Neural progenitor cell (in vitro differentiated cells): Measurements from ENCODE around the gene TOR4A. TPM values are rescaled to one million over a fixed set of nuclear protein-coding genes. Genes with fewer than 3 reads are reported as not detected.
A peak's percentile ranks its signal among the peaks of the same experiment; 100 is the strongest.

ENCODE experiments used
- DNase-seq: peaks from one replicate; pipeline ENCODE4 v3.0.0-alpha.2; 2016; ENCODE audit warnings: low spot score
- H2AFZ ChIP-seq: fragments of 200-600 bp; sonication (generic); replicated peaks from 2 replicates; pipeline ENCODE4 v1.6.1; 2016; ENCODE audit warnings: antibody characterized with exemption
- H3F3A ChIP-seq: fragments of 200-600 bp; sonication (generic); 2 replicates; pipeline ENCODE4 v1.6.1; 2016; ENCODE audit warnings: antibody characterized with exemption, low read depth
- H3K27ac ChIP-seq: fragments of 200-600 bp; sonication (generic); 2 replicates; pipeline ENCODE4 v1.5.1; 2016; ENCODE audit warnings: mild to moderate bottlenecking
- H3K27me3 ChIP-seq: fragments of 200-600 bp; sonication (generic); 2 replicates; pipeline ENCODE4 v1.6.1; 2016; ENCODE audit warnings: mild to moderate bottlenecking, moderate library complexity
- H3K36me3 ChIP-seq: fragments of 200-600 bp; sonication (generic); 2 replicates; pipeline ENCODE4 v1.5.1; 2016
- H3K4me1 ChIP-seq: fragments of 200-600 bp; sonication (generic); 2 replicates; pipeline ENCODE4 v1.6.1; 2016; ENCODE audit warnings: mixed run types
- H3K4me2 ChIP-seq: fragments of 200-600 bp; sonication (generic); 2 replicates; pipeline ENCODE4 v1.6.1; 2016
- H3K4me3 ChIP-seq: fragments of 200-600 bp; sonication (generic); 2 replicates; pipeline ENCODE4 v1.5.1; 2016
- H3K79me2 ChIP-seq: fragments of 200-600 bp; sonication (generic); 2 replicates; pipeline ENCODE4 v1.6.1; 2016; ENCODE audit warnings: low read depth
- H3K9ac ChIP-seq: fragments of 200-600 bp; sonication (generic); 2 replicates; pipeline ENCODE4 v1.6.1; 2016
- H3K9me3 ChIP-seq: fragments of 200-600 bp; sonication (generic); 2 replicates; pipeline ENCODE4 v1.5.1; 2016; ENCODE audit warnings: low read depth
- H4K20me1 ChIP-seq: fragments of 200-600 bp; sonication (generic); 2 replicates; pipeline ENCODE4 v1.6.1; 2016; ENCODE audit warnings: low read depth
- H3K27ac Mint-ChIP-seq: 3 replicates; pipeline ENCODE4 v1.8.0; 2021; ENCODE audit warnings: mixed read lengths
- H3K27me3 Mint-ChIP-seq: 2 replicates; pipeline ENCODE4 v1.8.0; 2022; ENCODE audit warnings: low read depth, mild to moderate bottlenecking, inconsistent platforms, moderate library complexity, mixed read lengths; ENCODE audit not compliant: insufficient read depth
- H3K36me3 Mint-ChIP-seq: 3 replicates; pipeline ENCODE4 v1.8.0; 2021; ENCODE audit warnings: mixed read lengths
- H3K4me1 Mint-ChIP-seq: 3 replicates; pipeline ENCODE4 v1.8.0; 2021; ENCODE audit warnings: mixed read lengths
- H3K4me3 Mint-ChIP-seq: 3 replicates; pipeline ENCODE4 v1.8.0; 2021; ENCODE audit warnings: mild to moderate bottlenecking, moderate library complexity, mixed read lengths
- H3K9me3 Mint-ChIP-seq: 3 replicates; pipeline ENCODE4 v1.8.0; 2020; ENCODE audit warnings: mixed read lengths
- EZH2 ChIP-seq: fragments of 200-600 bp; sonication (generic); IDR thresholded peaks from 2 replicates; pipeline ENCODE4 v1.6.1; 2017; ENCODE audit warnings: antibody characterized with exemption, mild to moderate bottlenecking, moderate library complexity
- EZH2phosphoT487 ChIP-seq: fragments of 200-600 bp; sonication (generic); IDR thresholded peaks from 2 replicates; pipeline ENCODE4 v1.6.1; 2017; ENCODE audit warnings: antibody characterized with exemption
- total RNA-seq: library from RNA; depleted of rRNA; stranded (reverse); fragments of >200 nt; gene quantifications from 2 replicates; pipeline ENCODE4 v1.2.3, GENCODE V29; 2015; ENCODE audit warnings: low replicate concordance
- TF ChIP-seq, protein P1 (sequence below): fragments of 200-600 bp; sonication (generic); IDR thresholded peaks from 2 replicates; pipeline ENCODE4 v1.5.1; 2017; ENCODE audit warnings: antibody characterized with exemption, mild to moderate bottlenecking

Gene TOR4A
- total RNA-seq, 1 donor from 2014 or later = 0.39 TPM

DNA sequence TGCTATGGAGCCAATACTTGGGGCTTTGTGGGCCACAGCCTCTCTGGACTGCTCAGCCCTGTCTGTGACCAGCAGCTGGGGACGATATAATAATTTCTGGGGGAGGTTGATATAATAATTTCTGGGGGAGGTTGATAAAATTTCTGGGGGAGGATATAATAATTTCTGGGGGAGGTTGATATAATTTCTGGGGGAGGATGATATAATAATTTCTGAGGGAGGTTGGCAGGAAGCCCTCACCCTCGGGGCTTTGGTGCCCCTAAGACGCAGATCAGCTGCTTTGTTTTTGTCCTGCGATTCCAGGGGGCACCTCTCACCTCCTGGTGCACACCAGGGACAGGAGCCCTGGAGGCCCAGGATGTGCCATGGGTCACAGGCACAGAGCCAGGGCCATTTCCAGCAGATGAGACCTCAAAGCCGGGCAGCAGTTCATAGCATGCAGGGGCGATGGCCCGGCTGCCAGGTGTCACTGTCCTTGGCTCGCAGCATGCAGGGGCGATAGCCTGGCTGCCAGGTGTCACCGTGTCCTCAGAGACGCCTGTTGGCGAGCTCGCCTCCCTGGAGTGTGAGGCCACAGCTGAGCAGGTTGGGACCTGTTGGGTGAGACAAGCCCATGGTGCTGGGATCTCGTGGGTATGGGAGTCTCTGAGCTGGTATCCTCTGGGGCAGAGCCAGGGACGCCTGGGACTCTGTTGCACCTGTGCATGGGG lies 3.8 kb upstream of the TOR4A start:
- H2AFZ ChIP-seq = no peak overlapping the region
- H3K4me3 Mint-ChIP-seq = no peak overlapping the region
- peaks cover 14% of the 10 kb centered on the region for H3K4me1 Mint-ChIP-seq
- no peak overlapping the region for H3K4me3 ChIP-seq
- no peak overlapping the region for H3K4me2 ChIP-seq
- no peaks in the 10 kb centered on the region for H3K36me3 ChIP-seq
- H3K4me1 ChIP-seq = peaks cover 21% of the 10 kb centered on the region
- no peaks in the 10 kb centered on the region for H3K9me3 ChIP-seq
- H3F3A ChIP-seq = peaks cover 17% of the 10 kb centered on the region
- H3K27me3 Mint-ChIP-seq = peaks cover 8% of the 10 kb centered on the region
- no peaks in the 10 kb centered on the region for H3K9me3 Mint-ChIP-seq
- no peak overlapping the region for H3K9ac ChIP-seq
- DNase-seq = no peak
- no peak overlapping the region for H3K27ac ChIP-seq
- no peaks in the 10 kb centered on the region for H3K79me2 ChIP-seq
- peaks cover 11% of the 10 kb centered on the region for H3K27me3 ChIP-seq
- peaks cover 5% of the 10 kb centered on the region for H3K36me3 Mint-ChIP-seq
- TF ChIP-seq, protein P1, sequence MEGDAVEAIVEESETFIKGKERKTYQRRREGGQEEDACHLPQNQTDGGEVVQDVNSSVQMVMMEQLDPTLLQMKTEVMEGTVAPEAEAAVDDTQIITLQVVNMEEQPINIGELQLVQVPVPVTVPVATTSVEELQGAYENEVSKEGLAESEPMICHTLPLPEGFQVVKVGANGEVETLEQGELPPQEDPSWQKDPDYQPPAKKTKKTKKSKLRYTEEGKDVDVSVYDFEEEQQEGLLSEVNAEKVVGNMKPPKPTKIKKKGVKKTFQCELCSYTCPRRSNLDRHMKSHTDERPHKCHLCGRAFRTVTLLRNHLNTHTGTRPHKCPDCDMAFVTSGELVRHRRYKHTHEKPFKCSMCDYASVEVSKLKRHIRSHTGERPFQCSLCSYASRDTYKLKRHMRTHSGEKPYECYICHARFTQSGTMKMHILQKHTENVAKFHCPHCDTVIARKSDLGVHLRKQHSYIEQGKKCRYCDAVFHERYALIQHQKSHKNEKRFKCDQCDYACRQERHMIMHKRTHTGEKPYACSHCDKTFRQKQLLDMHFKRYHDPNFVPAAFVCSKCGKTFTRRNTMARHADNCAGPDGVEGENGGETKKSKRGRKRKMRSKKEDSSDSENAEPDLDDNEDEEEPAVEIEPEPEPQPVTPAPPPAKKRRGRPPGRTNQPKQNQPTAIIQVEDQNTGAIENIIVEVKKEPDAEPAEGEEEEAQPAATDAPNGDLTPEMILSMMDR = no peak
- TF ChIP-seq EZH2phosphoT487 = no peak
- no peak for TF ChIP-seq EZH2
- H4K20me1 ChIP-seq = no peaks in the 10 kb centered on the region
- H3K27ac Mint-ChIP-seq = no peak overlapping the region

DNA sequence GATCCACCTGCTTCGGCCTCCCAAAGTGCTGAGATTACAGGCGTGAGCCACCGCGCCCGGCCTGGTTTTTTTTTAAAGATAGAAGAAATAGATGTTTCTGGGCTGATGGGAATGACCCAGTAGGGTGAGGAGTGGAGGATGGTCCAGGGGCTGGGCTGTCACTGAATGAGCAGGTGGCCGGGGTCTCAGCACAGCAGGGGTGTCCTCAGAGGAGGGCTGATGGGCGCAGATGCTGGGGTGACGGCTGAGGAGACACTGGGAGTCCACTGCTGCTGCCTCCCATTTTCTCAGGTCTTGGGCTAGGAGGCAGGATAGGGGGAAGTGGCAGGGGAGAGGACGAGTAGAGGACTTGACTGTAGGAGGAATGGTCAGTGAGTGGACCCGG lies 2.3 kb upstream of the TOR4A start:
- no peak overlapping the region for H3K4me2 ChIP-seq
- H2AFZ ChIP-seq = no peak overlapping the region
- H3K27me3 ChIP-seq = peaks cover 23% of the 10 kb centered on the region
- Mint-ChIP-seq H3K36me3 (no peaks in the 10 kb centered on the region), H3K4me1 (peaks cover 14% of the 10 kb centered on the region), H3K4me3 (no peak overlapping the region), H3K9me3 (no peaks in the 10 kb centered on the region), H3K27ac (no peak overlapping the region), H3K27me3 (peaks cover 8% of the 10 kb centered on the region)
- no peaks in the 10 kb centered on the region for H3K79me2 ChIP-seq
- no peaks in the 10 kb centered on the region for H4K20me1 ChIP-seq
- H3K4me1 ChIP-seq = peaks cover 21% of the 10 kb centered on the region
- TF ChIP-seq, protein P1 = no peak
- TF ChIP-seq EZH2 = no peak
- no peak for TF ChIP-seq EZH2phosphoT487
- H3K9me3 ChIP-seq = no peaks in the 10 kb centered on the region
- no peak for DNase-seq
- H3K9ac ChIP-seq = no peak overlapping the region
- no peak overlapping the region for H3K27ac ChIP-seq
- H3K4me3 ChIP-seq = no peak overlapping the region
- H3F3A ChIP-seq = peaks cover 17% of the 10 kb centered on the region
- H3K36me3 ChIP-seq = no peaks in the 10 kb centered on the region

DNA sequence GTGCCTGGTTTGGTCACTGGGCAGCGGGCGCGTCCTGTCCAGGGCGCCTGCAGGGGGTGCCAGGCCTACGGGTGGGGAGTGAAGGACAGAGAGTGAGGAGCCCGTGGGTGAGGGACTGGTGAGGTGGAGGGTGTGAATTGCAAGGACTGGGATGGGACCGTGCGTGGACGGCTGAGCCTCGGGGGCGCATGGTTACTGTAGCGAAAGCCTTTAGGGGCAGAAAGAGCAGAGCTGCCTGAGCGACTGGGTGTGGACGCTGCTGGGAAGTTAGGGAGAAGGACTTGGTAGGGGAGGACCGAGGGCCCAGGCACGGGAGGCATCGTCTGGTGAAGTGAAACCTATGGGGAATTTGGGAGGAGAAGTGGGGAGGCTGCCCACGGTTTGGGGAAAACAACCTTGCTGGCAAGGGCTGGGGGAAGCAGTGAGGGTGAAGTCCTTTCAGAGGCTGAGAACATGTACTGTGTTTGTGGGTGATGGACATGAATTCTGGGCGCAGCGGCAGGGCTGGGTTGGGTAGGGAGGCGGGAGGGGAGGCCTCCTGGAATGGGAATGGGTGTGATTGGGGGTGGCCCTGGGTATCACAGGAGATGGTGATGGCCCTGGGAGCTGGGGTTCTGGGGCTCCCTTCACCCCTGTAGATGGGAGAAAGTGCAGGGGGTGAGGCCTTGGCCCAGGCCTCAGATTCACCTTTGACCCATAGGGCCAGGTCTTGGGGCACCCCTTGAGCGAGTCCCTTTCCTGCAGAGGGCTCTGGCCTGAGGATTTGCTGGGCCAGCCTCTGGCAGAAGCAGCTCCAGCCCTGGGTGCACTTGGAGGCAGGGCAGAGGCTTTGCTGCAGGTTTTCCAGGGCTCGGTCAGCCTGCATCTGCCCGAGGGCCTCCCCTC lies 1.7 kb upstream of the TOR4A start:
- H3K27me3 Mint-ChIP-seq = peaks cover 8% of the 10 kb centered on the region
- H3K4me2 ChIP-seq = peak overlapping the region; percentile 72
- peak overlapping the region; percentile 76 for H3K27ac ChIP-seq
- TF ChIP-seq, protein P1 = no peak
- no peak for TF ChIP-seq EZH2phosphoT487
- no peak for TF ChIP-seq EZH2
- DNase-seq = no peak
- H3F3A ChIP-seq = peaks cover 17% of the 10 kb centered on the region
- H2AFZ ChIP-seq = no peak overlapping the region
- no peak overlapping the region for H3K4me3 ChIP-seq
- no peaks in the 10 kb centered on the region for H4K20me1 ChIP-seq
- no peaks in the 10 kb centered on the region for H3K9me3 Mint-ChIP-seq
- H3K36me3 Mint-ChIP-seq = no peaks in the 10 kb centered on the region
- H3K9ac ChIP-seq = no peak overlapping the region
- H3K27ac Mint-ChIP-seq = peak overlapping the region; percentile 17
- no peaks in the 10 kb centered on the region for H3K9me3 ChIP-seq
- peaks cover 14% of the 10 kb centered on the region for H3K4me1 Mint-ChIP-seq
- H3K4me3 Mint-ChIP-seq = peak overlapping the region; percentile 38
- peaks cover 30% of the 10 kb centered on the region for H3K27me3 ChIP-seq
- peaks cover 24% of the 10 kb centered on the region for H3K4me1 ChIP-seq
- no peaks in the 10 kb centered on the region for H3K36me3 ChIP-seq
- H3K79me2 ChIP-seq = no peaks in the 10 kb centered on the region
